ENCODE results near the gene OTUB1.

OTUB1 gene

DNA sequence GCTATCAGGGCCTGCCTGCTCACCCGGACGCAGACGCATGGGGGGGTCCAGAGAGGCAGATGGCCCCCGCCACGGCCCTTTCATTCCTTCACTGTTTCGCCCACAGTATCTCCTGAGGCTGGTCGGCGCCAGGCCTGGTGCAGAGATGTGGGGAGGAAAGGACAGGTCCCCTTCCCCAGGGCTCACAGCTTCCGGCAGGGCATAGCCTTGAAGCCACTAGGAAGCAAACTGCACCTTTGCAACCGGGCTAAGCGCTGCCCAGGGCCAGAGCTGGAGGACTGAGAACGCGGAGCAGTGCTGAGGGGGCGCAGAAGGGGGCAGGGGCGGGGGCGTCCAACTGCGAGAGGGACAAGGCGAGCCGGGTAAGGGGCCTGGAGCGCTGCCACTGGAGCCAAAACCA, 29.3 kb downstream of the OTUB1 start:
- no peaks in the 10 kb centered on the region for H3F3A ChIP-seq (ENCODE audit: low read depth)
- no peak overlapping the region for H2AFZ ChIP-seq (ENCODE audit: low read length)
- no peaks in the 10 kb centered on the region for H3K4me1 ChIP-seq (ENCODE audit: insufficient read depth, low read length, poor library complexity, severe bottlenecking)
- H3K4me2 ChIP-seq (ENCODE audit: low read depth, low read length, poor library complexity, severe bottlenecking): no peak overlapping the region
- no peaks in the 10 kb centered on the region for H3K9me2 ChIP-seq (replicated peaks; ENCODE audit: low read depth, low read length)
- no peaks in the 10 kb centered on the region for H3K27me3 ChIP-seq (ENCODE audit: insufficient read depth, low read length, poor library complexity, severe bottlenecking)
- TF ChIP-seq, protein P1, sequence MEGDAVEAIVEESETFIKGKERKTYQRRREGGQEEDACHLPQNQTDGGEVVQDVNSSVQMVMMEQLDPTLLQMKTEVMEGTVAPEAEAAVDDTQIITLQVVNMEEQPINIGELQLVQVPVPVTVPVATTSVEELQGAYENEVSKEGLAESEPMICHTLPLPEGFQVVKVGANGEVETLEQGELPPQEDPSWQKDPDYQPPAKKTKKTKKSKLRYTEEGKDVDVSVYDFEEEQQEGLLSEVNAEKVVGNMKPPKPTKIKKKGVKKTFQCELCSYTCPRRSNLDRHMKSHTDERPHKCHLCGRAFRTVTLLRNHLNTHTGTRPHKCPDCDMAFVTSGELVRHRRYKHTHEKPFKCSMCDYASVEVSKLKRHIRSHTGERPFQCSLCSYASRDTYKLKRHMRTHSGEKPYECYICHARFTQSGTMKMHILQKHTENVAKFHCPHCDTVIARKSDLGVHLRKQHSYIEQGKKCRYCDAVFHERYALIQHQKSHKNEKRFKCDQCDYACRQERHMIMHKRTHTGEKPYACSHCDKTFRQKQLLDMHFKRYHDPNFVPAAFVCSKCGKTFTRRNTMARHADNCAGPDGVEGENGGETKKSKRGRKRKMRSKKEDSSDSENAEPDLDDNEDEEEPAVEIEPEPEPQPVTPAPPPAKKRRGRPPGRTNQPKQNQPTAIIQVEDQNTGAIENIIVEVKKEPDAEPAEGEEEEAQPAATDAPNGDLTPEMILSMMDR (conservative IDR thresholded peaks at IDR 0.05; ENCODE audit: low read length): no peak
- TF ChIP-seq EZH2phosphoT487 (IDR thresholded peaks at IDR 0.05; ENCODE audit: borderline replicate concordance): no peak
- H3K36me3 ChIP-seq (ENCODE audit: insufficient read depth, low read length): no peaks in the 10 kb centered on the region
- no peaks in the 10 kb centered on the region for H3K9me3 ChIP-seq (ENCODE audit: insufficient read depth, low read depth, low read length)
- no peak overlapping the region for H3K4me3 ChIP-seq (ENCODE audit: low read length, poor library complexity, severe bottlenecking)
- H3K9ac ChIP-seq (ENCODE audit: low read depth, low read length, poor library complexity, severe bottlenecking): no peak overlapping the region
- H4K20me1 ChIP-seq (ENCODE audit: insufficient read depth, low read length, poor library complexity, severe bottlenecking): no peaks in the 10 kb centered on the region
- no peaks in the 10 kb centered on the region for H3K79me2 ChIP-seq (ENCODE audit: insufficient read depth, low read length)

DNA sequence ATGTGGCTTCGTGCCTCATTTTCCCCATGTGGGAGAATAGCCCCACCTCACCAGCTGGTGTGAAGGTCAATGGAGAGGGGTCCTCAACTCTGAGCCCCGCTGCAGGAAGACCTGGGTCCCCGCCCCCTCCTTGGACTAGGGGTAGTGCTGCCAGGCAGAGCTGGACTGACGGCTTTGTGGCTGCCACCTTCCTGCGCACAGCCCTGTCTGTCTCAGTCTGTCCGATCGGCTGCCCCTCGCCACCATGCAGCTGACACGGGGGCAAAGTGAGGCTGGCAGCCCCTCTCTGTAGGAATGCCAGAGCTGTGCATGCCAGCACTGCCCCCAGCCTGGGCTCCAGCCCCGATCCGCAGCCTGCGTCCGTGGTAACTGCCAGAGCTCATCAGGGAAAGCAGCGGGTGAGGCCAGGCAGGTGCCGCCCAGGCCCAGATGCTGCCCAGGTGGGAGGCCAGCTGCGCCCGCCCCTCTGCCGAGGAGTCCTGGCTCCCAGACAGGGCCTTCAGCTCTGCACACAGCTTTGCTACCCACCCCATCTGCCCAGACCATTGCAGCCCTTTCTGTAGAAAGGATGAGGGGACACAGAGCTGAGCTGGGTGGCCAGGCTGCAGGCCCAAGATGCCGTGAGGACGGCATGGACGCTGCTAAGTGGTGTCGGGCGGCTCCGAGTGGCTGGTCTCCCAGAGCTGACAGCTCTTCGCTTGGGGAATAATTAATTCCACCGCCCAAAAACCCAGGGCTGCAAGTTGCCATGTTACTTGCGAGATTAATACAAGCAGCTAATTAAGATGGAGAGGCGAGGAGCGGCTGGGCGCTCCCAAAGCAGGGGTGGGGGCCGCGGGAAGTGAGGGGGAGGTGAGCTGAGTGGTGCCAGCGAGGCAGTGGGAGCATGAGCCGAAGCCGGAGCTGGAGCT, 30.0 kb downstream of the OTUB1 start:
- H3K36me3 ChIP-seq (ENCODE audit: insufficient read depth, low read length): no peaks in the 10 kb centered on the region
- no peaks in the 10 kb centered on the region for H4K20me1 ChIP-seq (ENCODE audit: insufficient read depth, low read length, poor library complexity, severe bottlenecking)
- H3K9ac ChIP-seq (ENCODE audit: low read depth, low read length, poor library complexity, severe bottlenecking): no peak overlapping the region
- no peaks in the 10 kb centered on the region for H3K9me3 ChIP-seq (ENCODE audit: insufficient read depth, low read depth, low read length)
- H2AFZ ChIP-seq (ENCODE audit: low read length): no peak overlapping the region
- TF ChIP-seq, protein P1 (conservative IDR thresholded peaks at IDR 0.05; ENCODE audit: low read length): no peak
- TF ChIP-seq EZH2phosphoT487 (IDR thresholded peaks at IDR 0.05; ENCODE audit: borderline replicate concordance): no peak
- no peaks in the 10 kb centered on the region for H3K9me2 ChIP-seq (replicated peaks; ENCODE audit: low read depth, low read length)
- no peaks in the 10 kb centered on the region for H3F3A ChIP-seq (ENCODE audit: low read depth)
- H3K27me3 ChIP-seq (ENCODE audit: insufficient read depth, low read length, poor library complexity, severe bottlenecking): no peaks in the 10 kb centered on the region
- H3K4me3 ChIP-seq (ENCODE audit: low read length, poor library complexity, severe bottlenecking): no peak overlapping the region
- H3K4me2 ChIP-seq (ENCODE audit: low read depth, low read length, poor library complexity, severe bottlenecking): no peak overlapping the region
- H3K4me1 ChIP-seq (ENCODE audit: insufficient read depth, low read length, poor library complexity, severe bottlenecking): no peaks in the 10 kb centered on the region
- no peaks in the 10 kb centered on the region for H3K79me2 ChIP-seq (ENCODE audit: insufficient read depth, low read length)

DNA sequence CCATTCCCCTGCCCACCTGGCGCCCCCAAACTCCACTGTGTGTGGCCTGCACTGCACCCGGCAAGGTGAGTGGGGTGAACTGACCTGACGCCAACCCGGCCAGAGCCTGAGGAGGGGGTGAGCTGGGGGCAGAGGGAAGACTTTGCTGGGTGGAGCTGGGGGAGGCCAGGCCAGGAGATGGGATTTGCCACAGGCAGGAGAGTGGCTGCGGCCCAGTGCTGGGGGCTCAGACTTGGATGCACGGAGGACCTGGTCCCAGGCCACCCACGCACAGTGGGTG, 31.6 kb downstream of the OTUB1 start:
- H3K4me3 ChIP-seq (ENCODE audit: low read length, poor library complexity, severe bottlenecking): no peak overlapping the region
- TF ChIP-seq, protein P1 (conservative IDR thresholded peaks at IDR 0.05; ENCODE audit: low read length): no peak
- no peak for TF ChIP-seq EZH2phosphoT487 (IDR thresholded peaks at IDR 0.05; ENCODE audit: borderline replicate concordance)
- no peaks in the 10 kb centered on the region for H3K79me2 ChIP-seq (ENCODE audit: insufficient read depth, low read length)
- no peak overlapping the region for H3K9ac ChIP-seq (ENCODE audit: low read depth, low read length, poor library complexity, severe bottlenecking)
- H2AFZ ChIP-seq (ENCODE audit: low read length): no peak overlapping the region
- no peaks in the 10 kb centered on the region for H4K20me1 ChIP-seq (ENCODE audit: insufficient read depth, low read length, poor library complexity, severe bottlenecking)
- no peaks in the 10 kb centered on the region for H3K4me1 ChIP-seq (ENCODE audit: insufficient read depth, low read length, poor library complexity, severe bottlenecking)
- no peaks in the 10 kb centered on the region for H3K36me3 ChIP-seq (ENCODE audit: insufficient read depth, low read length)
- H3K9me2 ChIP-seq (replicated peaks; ENCODE audit: low read depth, low read length): no peaks in the 10 kb centered on the region
- no peaks in the 10 kb centered on the region for H3K9me3 ChIP-seq (ENCODE audit: insufficient read depth, low read depth, low read length)
- H3F3A ChIP-seq (ENCODE audit: low read depth): no peaks in the 10 kb centered on the region
- no peak overlapping the region for H3K4me2 ChIP-seq (ENCODE audit: low read depth, low read length, poor library complexity, severe bottlenecking)
- no peaks in the 10 kb centered on the region for H3K27me3 ChIP-seq (ENCODE audit: insufficient read depth, low read length, poor library complexity, severe bottlenecking)
